Measurements from ENCODE around the gene CFAP299.
"Not testable (repeated sequence)": the region's sequence is repeated elsewhere in the genome, so short reads cannot be mapped to it uniquely, and the experiment has no call there.

The CFAP299 gene

GRCh38 chr4:80749558-80749957 is 414.0 kb downstream of the CFAP299 start:
- not testable (repeated sequence) for DNase-seq

- no peak for DNase-seq
Measured at GRCh38 chr4:80751200-80751599, 415.7 kb downstream of the CFAP299 start.

GRCh38 chr4:80767944-80768343 is 432.4 kb downstream of the CFAP299 start:
- no peak for DNase-seq

GRCh38 chr4:80776168-80776567 is 440.6 kb downstream of the CFAP299 start:
- no peak for DNase-seq

- no peak for DNase-seq
Measured at GRCh38 chr4:80781431-80781830, 445.9 kb downstream of the CFAP299 start.

GRCh38 chr4:80787306-80787705 is 451.8 kb downstream of the CFAP299 start:
- DNase-seq = no peak

GRCh38 chr4:80788798-80789197 is 453.3 kb downstream of the CFAP299 start:
- no peak for DNase-seq

- DNase-seq = no peak
Measured at GRCh38 chr4:80790152-80790551, 454.6 kb downstream of the CFAP299 start.

GRCh38 chr4:80793660-80794059 is 458.1 kb downstream of the CFAP299 start:
- DNase-seq = not testable (repeated sequence)

- no peak for DNase-seq
Measured at GRCh38 chr4:80798082-80798481, 462.6 kb downstream of the CFAP299 start.

GRCh38 chr4:80800719-80801118 is 465.2 kb downstream of the CFAP299 start:
- not testable (repeated sequence) for DNase-seq

GRCh38 chr4:80803337-80803736 is 467.8 kb downstream of the CFAP299 start:
- DNase-seq = no peak

- no peak for DNase-seq
Measured at GRCh38 chr4:80806472-80806871, 470.9 kb downstream of the CFAP299 start.

GRCh38 chr4:80809039-80809729 is 473.7 kb downstream of the CFAP299 start:
- DNase-seq = no peak

- DNase-seq = no peak
Measured at GRCh38 chr4:80811406-80811805, 475.9 kb downstream of the CFAP299 start.

GRCh38 chr4:80812145-80812544 is 476.6 kb downstream of the CFAP299 start:
- no peak for DNase-seq

GRCh38 chr4:80814266-80814665 is 478.7 kb downstream of the CFAP299 start:
- no peak for DNase-seq

GRCh38 chr4:80831383-80832361 is 496.1 kb downstream of the CFAP299 start:
- DNase-seq = no peak

GRCh38 chr4:80839281-80839680 is 503.8 kb downstream of the CFAP299 start:
- no peak for DNase-seq

- DNase-seq = no peak
Measured at GRCh38 chr4:80839792-80840191, 504.3 kb downstream of the CFAP299 start.

- DNase-seq = no peak
Measured at GRCh38 chr4:80840396-80840795, 504.9 kb downstream of the CFAP299 start.

- no peak for DNase-seq
Measured at GRCh38 chr4:80841587-80842281, 506.2 kb downstream of the CFAP299 start.

GRCh38 chr4:80846210-80846609 is 510.7 kb downstream of the CFAP299 start:
- no peak for DNase-seq
